ENCODE data around the gene DYNC1I1.

The DYNC1I1 gene

GRCh38 chr7:95963446-95963990 is 191.2 kb downstream of the DYNC1I1 start:
- DNase-seq (ENCODE audit: low read depth, low spot score): no peak

GRCh38 chr7:95971716-95972115 is 199.4 kb downstream of the DYNC1I1 start:
- no peak for DNase-seq (ENCODE audit: low read depth, low spot score)

- no peak for DNase-seq (ENCODE audit: low read depth, low spot score)
Observed at GRCh38 chr7:95972523-95972922, 200.2 kb downstream of the DYNC1I1 start.

GRCh38 chr7:95974108-95974507 is 201.8 kb downstream of the DYNC1I1 start:
- DNase-seq (ENCODE audit: low read depth, low spot score): no peak

- DNase-seq (ENCODE audit: low read depth, low spot score): no peak
Observed at GRCh38 chr7:95976369-95977060, 204.2 kb downstream of the DYNC1I1 start.

- DNase-seq (ENCODE audit: low read depth, low spot score): no peak
Observed at GRCh38 chr7:95977994-95978393, 205.6 kb downstream of the DYNC1I1 start.

- DNase-seq (ENCODE audit: low read depth, low spot score): no peak
Observed at GRCh38 chr7:95980167-95980566, 207.8 kb downstream of the DYNC1I1 start.

GRCh38 chr7:95980706-95981105 is 208.4 kb downstream of the DYNC1I1 start:
- no peak for DNase-seq (ENCODE audit: low read depth, low spot score)

- DNase-seq (ENCODE audit: low read depth, low spot score): no peak
Observed at GRCh38 chr7:95986178-95986764, 213.9 kb downstream of the DYNC1I1 start.

GRCh38 chr7:95989301-95989700 is 216.9 kb downstream of the DYNC1I1 start:
- DNase-seq (ENCODE audit: low read depth, low spot score): no peak

- DNase-seq (ENCODE audit: low read depth, low spot score): no peak
Observed at GRCh38 chr7:95993380-95993779, 221.0 kb downstream of the DYNC1I1 start.

- no peak for DNase-seq (ENCODE audit: low read depth, low spot score)
Observed at GRCh38 chr7:95996174-95996573, 223.8 kb downstream of the DYNC1I1 start.

- DNase-seq (ENCODE audit: low read depth, low spot score): no peak
Observed at GRCh38 chr7:95996886-95997285, 224.5 kb downstream of the DYNC1I1 start.

- DNase-seq (ENCODE audit: low read depth, low spot score): no peak
Observed at GRCh38 chr7:95997632-95998031, 225.3 kb downstream of the DYNC1I1 start.

GRCh38 chr7:95999481-95999880 is 227.1 kb downstream of the DYNC1I1 start:
- no peak for DNase-seq (ENCODE audit: low read depth, low spot score)

- DNase-seq (ENCODE audit: low read depth, low spot score): no peak
Observed at GRCh38 chr7:96004578-96004977, 232.2 kb downstream of the DYNC1I1 start.

- no peak for DNase-seq (ENCODE audit: low read depth, low spot score)
Observed at GRCh38 chr7:96005271-96005670, 232.9 kb downstream of the DYNC1I1 start.

- no peak for DNase-seq (ENCODE audit: low read depth, low spot score)
Observed at GRCh38 chr7:96009148-96009547, 236.8 kb downstream of the DYNC1I1 start.

GRCh38 chr7:96013836-96014235 is 241.5 kb downstream of the DYNC1I1 start:
- DNase-seq (ENCODE audit: low read depth, low spot score): no peak

GRCh38 chr7:96014617-96015016 is 242.3 kb downstream of the DYNC1I1 start:
- no peak for DNase-seq (ENCODE audit: low read depth, low spot score)

- DNase-seq (ENCODE audit: low read depth, low spot score): no peak
Observed at GRCh38 chr7:96016056-96016586, 243.8 kb downstream of the DYNC1I1 start.

GRCh38 chr7:96016735-96017134 is 244.4 kb downstream of the DYNC1I1 start:
- no peak for DNase-seq (ENCODE audit: low read depth, low spot score)

- no peak for DNase-seq (ENCODE audit: low read depth, low spot score)
Observed at GRCh38 chr7:96017877-96018276, 245.5 kb downstream of the DYNC1I1 start.
